Measurements from ENCODE around the gene SIRPB2. TPM values are rescaled to one million over a fixed set of nuclear protein-coding genes. Genes with fewer than 3 reads are reported as not detected.

SIRPB2 gene
- total and polyA plus RNA-seq, 2 experiments from 2014 or later, result not detected

GRCh38 chr20:1446536-1446935 lies 44.7 kb downstream of the SIRPB2 start:
- TF ChIP-seq EZH2 (IDR thresholded peaks at IDR 0.05; ENCODE audit: insufficient read depth, poor library complexity, severe bottlenecking) (no peak), EZH2phosphoT487 (IDR thresholded peaks at IDR 0.05; ENCODE audit: insufficient read depth, low read depth) (no peak)
- Histone ChIP-seq H3K79me2 (ENCODE audit: insufficient read depth) (no peaks in the 10 kb centered on the region), H3K9me3 (ENCODE audit: low read depth) (no peaks in the 10 kb centered on the region), H3K4me3 (no peak overlapping the region), H3K9me2 (ENCODE audit: insufficient read depth) (no peaks in the 10 kb centered on the region), H4K20me1 (ENCODE audit: insufficient read depth) (no peaks in the 10 kb centered on the region), H3K4me1 (ENCODE audit: insufficient read depth) (no peaks in the 10 kb centered on the region), H3K27ac (no peak overlapping the region), H3F3A (ENCODE audit: insufficient read depth) (peaks cover 3% of the 10 kb centered on the region; the same call in 1 of the 2 replicates), H3K9ac (no peak overlapping the region), H3K27me3 (replicated peaks; ENCODE audit: insufficient read depth) (no peaks in the 10 kb centered on the region), H2AFZ (no peak overlapping the region), H3K36me3 (ENCODE audit: low read depth) (peaks cover 65% of the 10 kb centered on the region), H3K4me2 (ENCODE audit: unreplicated experiment) (no peak overlapping the region)
- in situ Hi-C loops (cut with MboI), result no loop called here
- DNase-seq, result no peak
- WGBS, 2 experiments (ENCODE audit: low coverage in 1 of 2, low lambda C conversion rate in 2 of 2, missing lambda C conversion rate in 2 of 2), result 96 to 100% methylated on average over 1 of the region's 1 CpG

- H3K36me3 ChIP-seq (ENCODE audit: low read depth), result peaks cover 32% of the 10 kb centered on the region
- no peaks in the 10 kb centered on the region for H3K4me1 ChIP-seq (ENCODE audit: insufficient read depth)
- WGBS, 2 experiments (ENCODE audit: low coverage in 1 of 2, low lambda C conversion rate in 2 of 2, missing lambda C conversion rate in 2 of 2), result 91 to 93% methylated on average over 5 of the region's 5 CpGs
- DNase-seq, result no peak
- no peak overlapping the region for H3K27ac ChIP-seq
- peaks cover 3% of the 10 kb centered on the region; the same call in 1 of the 2 replicates for H3F3A ChIP-seq (ENCODE audit: insufficient read depth)
- H3K9me3 ChIP-seq (ENCODE audit: low read depth), result no peaks in the 10 kb centered on the region
- no peaks in the 10 kb centered on the region for H4K20me1 ChIP-seq (ENCODE audit: insufficient read depth)
- H3K4me2 ChIP-seq (ENCODE audit: unreplicated experiment), result no peak overlapping the region
- no peaks in the 10 kb centered on the region for H3K79me2 ChIP-seq (ENCODE audit: insufficient read depth)
- no peak overlapping the region for H2AFZ ChIP-seq
- no peak overlapping the region for H3K4me3 ChIP-seq
- in situ Hi-C loops (cut with MboI), result no loop called here
- no peaks in the 10 kb centered on the region for H3K9me2 ChIP-seq (ENCODE audit: insufficient read depth)
- no peak overlapping the region for H3K9ac ChIP-seq
- H3K27me3 ChIP-seq (replicated peaks; ENCODE audit: insufficient read depth), result no peaks in the 10 kb centered on the region
- TF ChIP-seq EZH2phosphoT487 (IDR thresholded peaks at IDR 0.05; ENCODE audit: insufficient read depth, low read depth), result no peak
- TF ChIP-seq EZH2 (IDR thresholded peaks at IDR 0.05; ENCODE audit: insufficient read depth, poor library complexity, severe bottlenecking), result no peak
Observed at GRCh38 chr20:1443085-1443484, 48.1 kb downstream of the SIRPB2 start.

- Histone ChIP-seq H3K4me1 (ENCODE audit: insufficient read depth) (no peaks in the 10 kb centered on the region), H3K27me3 (replicated peaks; ENCODE audit: insufficient read depth) (no peaks in the 10 kb centered on the region), H2AFZ (no peak overlapping the region), H3K9me3 (ENCODE audit: low read depth) (no peaks in the 10 kb centered on the region), H3K9me2 (ENCODE audit: insufficient read depth) (no peaks in the 10 kb centered on the region), H3F3A (ENCODE audit: insufficient read depth) (peaks cover 3% of the 10 kb centered on the region; the same call in 1 of the 2 replicates), H3K4me2 (ENCODE audit: unreplicated experiment) (no peak overlapping the region), H4K20me1 (ENCODE audit: insufficient read depth) (no peaks in the 10 kb centered on the region), H3K27ac (no peak overlapping the region), H3K79me2 (ENCODE audit: insufficient read depth) (no peaks in the 10 kb centered on the region), H3K9ac (no peak overlapping the region), H3K4me3 (no peak overlapping the region), H3K36me3 (ENCODE audit: low read depth) (peaks cover 30% of the 10 kb centered on the region)
- 96 to 100% methylated on average over 2 of the region's 2 CpGs for WGBS, 2 experiments (ENCODE audit: low coverage in 1 of 2, low lambda C conversion rate in 2 of 2, missing lambda C conversion rate in 2 of 2)
- in situ Hi-C loops (cut with MboI), result no loop called here
- TF ChIP-seq EZH2phosphoT487 (IDR thresholded peaks at IDR 0.05; ENCODE audit: insufficient read depth, low read depth), result no peak
- TF ChIP-seq EZH2 (IDR thresholded peaks at IDR 0.05; ENCODE audit: insufficient read depth, poor library complexity, severe bottlenecking), result no peak
- no peak for DNase-seq
Observed at GRCh38 chr20:1442304-1442703, 48.9 kb downstream of the SIRPB2 start.

- whole genome bisulfite sequencing, 2 experiments (ENCODE audit: low coverage in 1 of 2, low lambda C conversion rate in 2 of 2, missing lambda C conversion rate in 2 of 2), result 94 to 95% methylated on average over 3 of the region's 3 CpGs
- H3K27me3 ChIP-seq (replicated peaks; ENCODE audit: insufficient read depth), result no peaks in the 10 kb centered on the region
- H4K20me1 ChIP-seq (ENCODE audit: insufficient read depth), result no peaks in the 10 kb centered on the region
- H3K4me2 ChIP-seq (ENCODE audit: unreplicated experiment), result no peak overlapping the region
- H3K79me2 ChIP-seq (ENCODE audit: insufficient read depth), result no peaks in the 10 kb centered on the region
- H3K36me3 ChIP-seq (ENCODE audit: low read depth), result peaks cover 28% of the 10 kb centered on the region
- no peak overlapping the region for H2AFZ ChIP-seq
- H3K9me2 ChIP-seq (ENCODE audit: insufficient read depth), result no peaks in the 10 kb centered on the region
- H3K4me1 ChIP-seq (ENCODE audit: insufficient read depth), result no peaks in the 10 kb centered on the region
- no peak overlapping the region for H3K27ac ChIP-seq
- TF ChIP-seq EZH2phosphoT487 (IDR thresholded peaks at IDR 0.05; ENCODE audit: insufficient read depth, low read depth), result no peak
- TF ChIP-seq EZH2 (IDR thresholded peaks at IDR 0.05; ENCODE audit: insufficient read depth, poor library complexity, severe bottlenecking), result no peak
- H3K4me3 ChIP-seq, result no peak overlapping the region
- no peak for DNase-seq
- in situ Hi-C loops (cut with MboI), result no loop called here
- no peak overlapping the region for H3K9ac ChIP-seq
- H3K9me3 ChIP-seq (ENCODE audit: low read depth), result no peaks in the 10 kb centered on the region
- peaks cover 3% of the 10 kb centered on the region for H3F3A ChIP-seq (ENCODE audit: insufficient read depth)
Observed at GRCh38 chr20:1441133-1441532, 50.1 kb downstream of the SIRPB2 start.

- Histone ChIP-seq H3K27ac (no peak overlapping the region), H3K9me3 (ENCODE audit: low read depth) (no peaks in the 10 kb centered on the region), H2AFZ (no peak overlapping the region), H3K9me2 (ENCODE audit: insufficient read depth) (no peaks in the 10 kb centered on the region), H4K20me1 (ENCODE audit: insufficient read depth) (no peaks in the 10 kb centered on the region), H3K4me1 (ENCODE audit: insufficient read depth) (peaks cover 3% of the 10 kb centered on the region; the same call in 1 of the 2 replicates), H3K4me3 (no peak overlapping the region), H3K36me3 (ENCODE audit: low read depth) (peaks cover 19% of the 10 kb centered on the region), H3K27me3 (replicated peaks; ENCODE audit: insufficient read depth) (no peaks in the 10 kb centered on the region), H3K9ac (no peak overlapping the region), H3K79me2 (ENCODE audit: insufficient read depth) (no peaks in the 10 kb centered on the region), H3F3A (ENCODE audit: insufficient read depth) (peaks cover 3% of the 10 kb centered on the region), H3K4me2 (ENCODE audit: unreplicated experiment) (no peak overlapping the region)
- WGBS, 2 experiments (ENCODE audit: low coverage in 1 of 2, low lambda C conversion rate in 2 of 2, missing lambda C conversion rate in 2 of 2), result 73 to 78% methylated on average over 6 of the region's 6 CpGs
- in situ Hi-C loops (cut with MboI), result no loop called here
- peak; percentile 51 for DNase-seq
- TF ChIP-seq EZH2phosphoT487 (IDR thresholded peaks at IDR 0.05; ENCODE audit: insufficient read depth, low read depth) (no peak), EZH2 (IDR thresholded peaks at IDR 0.05; ENCODE audit: insufficient read depth, poor library complexity, severe bottlenecking) (no peak)
Observed at GRCh38 chr20:1440024-1440423, 51.2 kb downstream of the SIRPB2 start.
